Activated CD8-positive, alpha-beta T cell treated with anti-CD3 and anti-CD28 coated beads for 36 hours (primary cell): ENCODE data around the gene TMEM108. TPM values are rescaled to one million over a fixed set of nuclear protein-coding genes. Genes with fewer than 3 reads are reported as not detected.

ENCODE experiments used
- ATAC-seq: fragments of 200-7000 bp; cut with Tn5 transposase; one replicate; pipeline ENCODE4 v1.10.0; 2021; ENCODE audit warnings: mild to moderate bottlenecking, moderate library complexity
- CTCF ChIA-PET: fragments of 350-600 bp; sonication (Branson Sonifier 250); formaldehyde crosslinking; loops from one replicate; lab custom pipeline; 2021; ENCODE audit warnings: antibody characterized with exemption; lab: Charles Lee
- POLR2A ChIA-PET: fragments of 350-600 bp; sonication (Branson Sonifier 250); formaldehyde crosslinking; loops from one replicate; lab custom pipeline; 2021; ENCODE audit warnings: antibody characterized with exemption; lab: Charles Lee
- DNase-seq: peaks from one replicate; pipeline ENCODE4 v3.0.0-alpha.2; 2020
- H3K27ac Mint-ChIP-seq: one replicate; pipeline ENCODE4 v1.8.0; 2021; ENCODE audit warnings: mild to moderate bottlenecking, mixed read lengths
- H3K27me3 Mint-ChIP-seq: one replicate; pipeline ENCODE4 v1.8.0; 2021; ENCODE audit warnings: mixed read lengths
- H3K36me3 Mint-ChIP-seq: one replicate; pipeline ENCODE4 v1.8.0; 2021; ENCODE audit warnings: low read depth, mixed read lengths
- H3K4me1 Mint-ChIP-seq: one replicate; pipeline ENCODE4 v1.8.0; 2021; ENCODE audit warnings: low read depth, mixed read lengths
- H3K4me3 Mint-ChIP-seq: one replicate; pipeline ENCODE4 v1.8.0; 2021; ENCODE audit warnings: mild to moderate bottlenecking, moderate library complexity, mixed read lengths
- H3K9me3 Mint-ChIP-seq: one replicate; pipeline ENCODE4 v1.8.0; 2021; ENCODE audit warnings: mixed read lengths
- intact Hi-C: fragments of 100-400 bp; cut with micrococcal nuclease; formaldehyde crosslinking; loops from one replicate; pipeline ENCODE4 v1.10.0; 2022
- total RNA-seq, 2 experiments: library from RNA; stranded (reverse); gene quantifications; one replicate each; pipeline ENCODE4 v1.2.3, GENCODE V29; 2021
- TF ChIP-seq, protein P1 (sequence below): fragments of 200-600 bp; IDR thresholded peaks from one replicate; pipeline ENCODE4 v1.8.0; 2022; ENCODE audit warnings: antibody characterized with exemption, mild to moderate bottlenecking

Gene TMEM108
- total RNA-seq, 2 experiments from 2014 or later, result not detected

DNA sequence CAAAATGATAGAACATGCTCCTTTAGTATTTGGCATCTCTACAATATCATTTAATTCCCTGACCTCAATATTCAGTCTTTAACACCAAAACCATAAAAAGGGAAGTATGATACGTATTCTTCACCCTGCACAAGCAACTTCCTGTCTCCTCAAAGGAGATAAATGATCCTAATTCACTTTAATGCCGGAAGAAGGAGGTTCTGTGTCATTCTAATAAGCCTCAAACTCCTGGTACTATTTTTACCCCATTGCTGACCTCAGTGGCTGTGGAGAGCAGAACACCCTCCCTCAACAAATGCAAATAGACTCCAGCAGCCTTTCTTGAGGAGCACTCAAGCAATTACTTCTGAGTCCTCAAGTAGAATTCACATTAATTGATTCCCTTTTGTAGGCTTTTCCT, 173.3 kb downstream of the TMEM108 start:
- Mint-ChIP-seq H3K4me3 (no peak overlapping the region), H3K36me3 (no peaks in the 10 kb centered on the region), H3K27me3 (no peaks in the 10 kb centered on the region), H3K4me1 (peaks cover 20% of the 10 kb centered on the region), H3K9me3 (no peaks in the 10 kb centered on the region), H3K27ac (no peak overlapping the region)
- ATAC-seq, result peak; percentile 52
- TF ChIP-seq, protein P1, sequence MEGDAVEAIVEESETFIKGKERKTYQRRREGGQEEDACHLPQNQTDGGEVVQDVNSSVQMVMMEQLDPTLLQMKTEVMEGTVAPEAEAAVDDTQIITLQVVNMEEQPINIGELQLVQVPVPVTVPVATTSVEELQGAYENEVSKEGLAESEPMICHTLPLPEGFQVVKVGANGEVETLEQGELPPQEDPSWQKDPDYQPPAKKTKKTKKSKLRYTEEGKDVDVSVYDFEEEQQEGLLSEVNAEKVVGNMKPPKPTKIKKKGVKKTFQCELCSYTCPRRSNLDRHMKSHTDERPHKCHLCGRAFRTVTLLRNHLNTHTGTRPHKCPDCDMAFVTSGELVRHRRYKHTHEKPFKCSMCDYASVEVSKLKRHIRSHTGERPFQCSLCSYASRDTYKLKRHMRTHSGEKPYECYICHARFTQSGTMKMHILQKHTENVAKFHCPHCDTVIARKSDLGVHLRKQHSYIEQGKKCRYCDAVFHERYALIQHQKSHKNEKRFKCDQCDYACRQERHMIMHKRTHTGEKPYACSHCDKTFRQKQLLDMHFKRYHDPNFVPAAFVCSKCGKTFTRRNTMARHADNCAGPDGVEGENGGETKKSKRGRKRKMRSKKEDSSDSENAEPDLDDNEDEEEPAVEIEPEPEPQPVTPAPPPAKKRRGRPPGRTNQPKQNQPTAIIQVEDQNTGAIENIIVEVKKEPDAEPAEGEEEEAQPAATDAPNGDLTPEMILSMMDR, result no peak
- intact Hi-C loops, result no loop called here
- CTCF ChIA-PET, result no interaction called here
- POLR2A ChIA-PET, result no interaction called here
- no peak for DNase-seq

DNA sequence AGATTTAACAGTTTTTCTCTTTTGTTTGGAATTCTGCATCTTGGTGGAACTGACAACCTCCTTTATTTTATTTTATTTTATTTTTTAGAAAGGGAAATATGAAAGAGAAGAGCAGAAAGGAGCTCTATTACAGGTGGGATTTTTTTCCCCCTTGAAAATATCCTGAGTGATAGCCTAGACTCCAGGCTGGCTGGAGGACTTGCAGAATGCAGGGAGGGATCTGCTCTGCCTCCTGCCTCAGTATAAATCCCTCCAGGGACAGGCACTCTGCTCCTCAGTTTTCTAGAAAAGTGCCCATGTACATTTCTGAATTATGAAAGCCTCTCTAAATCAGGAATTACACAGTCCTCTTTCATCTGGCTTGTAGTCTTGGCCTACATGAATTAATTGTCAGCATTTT, 173.7 kb downstream of the TMEM108 start:
- intact Hi-C loops, result no loop called here
- ChIA-PET POLR2A (no interaction called here), CTCF (no interaction called here)
- no peak for DNase-seq
- no peak overlapping the region for H3K27ac Mint-ChIP-seq
- TF ChIP-seq, protein P1, result no peak
- no peak overlapping the region for H3K4me3 Mint-ChIP-seq
- H3K27me3 Mint-ChIP-seq, result no peaks in the 10 kb centered on the region
- peaks cover 20% of the 10 kb centered on the region for H3K4me1 Mint-ChIP-seq
- no peaks in the 10 kb centered on the region for H3K36me3 Mint-ChIP-seq
- H3K9me3 Mint-ChIP-seq, result no peaks in the 10 kb centered on the region
- ATAC-seq, result no peak

DNA sequence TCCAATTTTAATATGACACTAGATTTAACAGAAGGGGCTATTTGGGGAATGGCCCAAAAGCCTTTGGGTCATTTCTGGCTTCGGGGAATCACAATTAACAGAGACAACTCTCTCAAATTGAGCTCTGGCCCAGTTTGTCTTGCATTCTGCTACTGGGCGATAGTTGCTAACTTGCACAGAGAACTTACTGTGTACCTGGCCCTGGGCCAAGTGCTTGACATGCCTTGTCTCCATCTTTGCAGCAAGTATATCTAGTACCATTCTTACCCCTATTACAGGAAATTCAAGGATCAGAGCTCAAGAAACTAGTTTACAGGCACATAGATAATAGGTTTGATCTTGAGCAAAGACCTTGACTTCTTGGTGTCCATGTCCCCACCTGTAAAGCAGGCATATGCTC, 175.7 kb downstream of the TMEM108 start:
- DNase-seq (no peak), ATAC-seq (no peak)
- intact Hi-C loops, result no loop called here
- H3K27ac Mint-ChIP-seq, result no peak overlapping the region
- H3K4me3 Mint-ChIP-seq, result no peak overlapping the region
- CTCF ChIA-PET, result interaction anchor here (1.2 kb wide), 1 partner anchor 8 kb away, joined by 3 read pairs; no protein-coding TSS in a partner anchor
- H3K9me3 Mint-ChIP-seq, result no peaks in the 10 kb centered on the region
- TF ChIP-seq, protein P1, result no peak
- H3K36me3 Mint-ChIP-seq, result no peaks in the 10 kb centered on the region
- no peaks in the 10 kb centered on the region for H3K27me3 Mint-ChIP-seq
- POLR2A ChIA-PET, result no interaction called here
- peaks cover 20% of the 10 kb centered on the region for H3K4me1 Mint-ChIP-seq

DNA sequence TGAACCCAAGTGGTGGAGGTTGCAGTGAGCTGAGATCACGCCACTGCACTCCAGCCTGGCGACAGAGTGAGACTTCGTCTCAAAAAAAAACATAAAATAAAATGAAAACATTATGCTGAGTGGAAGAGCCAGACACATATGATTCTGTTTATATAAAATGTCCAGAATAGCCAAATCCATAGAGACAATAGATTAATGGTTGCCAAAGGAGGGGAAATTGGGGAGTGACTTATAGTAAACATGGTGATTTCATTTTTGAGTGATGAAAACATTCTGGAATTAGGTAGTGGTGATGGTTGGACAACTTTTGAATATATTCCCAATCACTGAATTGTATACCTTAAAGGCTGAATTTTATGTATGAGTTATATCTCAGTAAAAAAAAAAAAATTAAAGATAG, 189.6 kb downstream of the TMEM108 start:
- POLR2A ChIA-PET, result interaction anchor here (1.1 kb wide), 1 partner anchor 10 kb away, joined by 3 read pairs; no protein-coding TSS in a partner anchor
- Mint-ChIP-seq H3K36me3 (no peaks in the 10 kb centered on the region), H3K9me3 (peaks cover 10% of the 10 kb centered on the region), H3K27me3 (peaks cover 6% of the 10 kb centered on the region), H3K4me3 (no peak overlapping the region), H3K27ac (no peak overlapping the region), H3K4me1 (no peaks in the 10 kb centered on the region)
- intact Hi-C loops, result no loop called here
- ATAC-seq, result no peak
- TF ChIP-seq, protein P1, result no peak
- DNase-seq, result no peak
- CTCF ChIA-PET, result no interaction called here

DNA sequence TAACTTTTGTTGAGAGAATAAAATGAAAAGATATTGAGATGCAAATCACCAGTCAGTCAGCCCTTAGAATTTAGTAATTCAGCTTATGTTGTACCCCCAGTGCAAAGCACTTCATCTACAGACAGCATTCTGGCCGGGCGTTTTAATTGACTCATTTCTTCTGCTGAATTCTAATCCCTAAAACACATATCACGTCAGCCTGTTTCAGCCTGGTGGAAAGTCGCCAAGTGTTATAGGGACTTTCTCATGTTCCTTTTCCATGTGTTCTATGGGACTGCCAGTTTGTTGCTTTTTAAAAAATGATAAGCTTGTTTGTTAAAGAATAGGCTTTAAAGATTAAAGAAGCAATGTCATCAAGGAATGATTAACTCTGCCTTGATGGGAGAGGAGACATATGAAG, 192.0 kb downstream of the TMEM108 start:
- Mint-ChIP-seq H3K27ac (no peak overlapping the region), H3K36me3 (no peaks in the 10 kb centered on the region), H3K4me3 (no peak overlapping the region), H3K4me1 (no peaks in the 10 kb centered on the region), H3K9me3 (peaks cover 3% of the 10 kb centered on the region), H3K27me3 (peaks cover 6% of the 10 kb centered on the region)
- ATAC-seq (no peak), DNase-seq (no peak)
- ChIA-PET POLR2A (no interaction called here), CTCF (no interaction called here)
- intact Hi-C loops, result no loop called here
- TF ChIP-seq, protein P1, result no peak
